ENCODE data around the gene ZNF22. TPM values are rescaled to one million over a fixed set of nuclear protein-coding genes. Genes with fewer than 3 reads are reported as not detected.
A peak's percentile ranks its signal among the peaks of the same experiment; 100 is the strongest.

Gene ZNF22
- total RNA-seq, 4 donors from 2014 or later: 4.7 to 19.0 (median 8.0) TPM

GRCh38 chr10:44955413-44956070 is 45.2 kb upstream of the ZNF22 start:
- TF ChIP-seq POLR2A (IDR thresholded peaks at IDR 0.05) (no peak), CTCF (IDR thresholded peaks at IDR 0.05) (no peak)
- Histone ChIP-seq H3K27me3 (no peaks in the 10 kb centered on the region), H3K4me1 (peaks cover 0 to 24% (median 0%) of the 10 kb centered on the region in 4 donors), H3K27ac (no peak overlapping the region), H3K4me3 (no peak overlapping the region), H3K36me3 (no peaks in the 10 kb centered on the region), H3K9me3 (no peaks in the 10 kb centered on the region)
- peak in 2 of 3 donors; percentile 10 to 65 for DNase-seq

- H3K27ac ChIP-seq: no peak overlapping the region
- no peaks in the 10 kb centered on the region for H3K27me3 ChIP-seq
- peak in 1 of 3 donors; percentile 9 for DNase-seq
- no peak overlapping the region for H3K4me3 ChIP-seq
- no peaks in the 10 kb centered on the region for H3K9me3 ChIP-seq
- H3K36me3 ChIP-seq: no peaks in the 10 kb centered on the region
- TF ChIP-seq POLR2A (IDR thresholded peaks at IDR 0.05) (no peak), CTCF (IDR thresholded peaks at IDR 0.05) (no peak)
- H3K4me1 ChIP-seq: peaks cover 0 to 28% (median 0%) of the 10 kb centered on the region in 4 donors
Measured at GRCh38 chr10:44956226-44956625, 44.5 kb upstream of the ZNF22 start.

GRCh38 chr10:44956717-44957706 is 43.7 kb upstream of the ZNF22 start:
- no peak overlapping the region for H3K27ac ChIP-seq
- H3K36me3 ChIP-seq: no peaks in the 10 kb centered on the region
- peaks cover 0 to 28% (median 0%) of the 10 kb centered on the region in 4 donors for H3K4me1 ChIP-seq
- H3K9me3 ChIP-seq: no peaks in the 10 kb centered on the region
- H3K27me3 ChIP-seq: no peaks in the 10 kb centered on the region
- DNase-seq: peak in 1 of 3 donors; percentile 4
- no peak overlapping the region for H3K4me3 ChIP-seq
- TF ChIP-seq CTCF (IDR thresholded peaks at IDR 0.05) (no peak), POLR2A (IDR thresholded peaks at IDR 0.05) (no peak)

- Histone ChIP-seq H3K9me3 (no peaks in the 10 kb centered on the region), H3K4me1 (peaks cover 0 to 35% (median 3%) of the 10 kb centered on the region in 4 donors), H3K4me3 (peak overlapping the region; percentile 59 to 95 (median 73)), H3K36me3 (no peaks in the 10 kb centered on the region), H3K27me3 (no peaks in the 10 kb centered on the region), H3K27ac (peak overlapping the region; percentile 80 to 98 (median 88))
- TF ChIP-seq POLR2A (IDR thresholded peaks at IDR 0.05): no peak
- TF ChIP-seq CTCF (IDR thresholded peaks at IDR 0.05): no peak
- DNase-seq: peak in 2 of 3 donors; percentile 14 to 48
Measured at GRCh38 chr10:44958196-44958897, 42.4 kb upstream of the ZNF22 start.

- no peak for DNase-seq
Measured at GRCh38 chr10:44958898-44959246, 41.9 kb upstream of the ZNF22 start.

More at GRCh38 chr10:44958898-44959246, 41.9 kb upstream of the ZNF22 start:
- Histone ChIP-seq H3K27me3 (no peaks in the 10 kb centered on the region), H3K4me1 (peaks cover 3 to 41% (median 6%) of the 10 kb centered on the region in 4 donors), H3K9me3 (no peaks in the 10 kb centered on the region), H3K27ac (peak overlapping the region; percentile 80 to 98 (median 88)), H3K36me3 (no peaks in the 10 kb centered on the region), H3K4me3 (peak overlapping the region; percentile 59 to 95 (median 73))
- no peak for TF ChIP-seq POLR2A (IDR thresholded peaks at IDR 0.05)
- TF ChIP-seq CTCF (IDR thresholded peaks at IDR 0.05): no peak
